HG03097 (cell line): ENCODE data around the gene PCK1.

Source experiments
- ATAC-seq: cut with Tn5 transposase; IDR thresholded peaks from one replicate; pipeline ENCODE4 v1.9.1; 2021; ENCODE audit not compliant: unreplicated experiment, low FRiP score

PCK1 gene

GRCh38 chr20:57536120-57536708 is 24.7 kb upstream of the PCK1 start:
- ATAC-seq = no peak

- ATAC-seq = no peak
Measured at GRCh38 chr20:57536771-57537724, 23.9 kb upstream of the PCK1 start.

GRCh38 chr20:57537822-57538221 is 23.1 kb upstream of the PCK1 start:
- ATAC-seq = no peak

GRCh38 chr20:57539889-57540288 is 21.0 kb upstream of the PCK1 start:
- no peak for ATAC-seq

- no peak for ATAC-seq
Measured at GRCh38 chr20:57540890-57541580, 19.9 kb upstream of the PCK1 start.

GRCh38 chr20:57543754-57544153 is 17.2 kb upstream of the PCK1 start:
- no peak for ATAC-seq

GRCh38 chr20:57544838-57545564 is 15.9 kb upstream of the PCK1 start:
- ATAC-seq = no peak

GRCh38 chr20:57545927-57546662 is 14.8 kb upstream of the PCK1 start:
- no peak for ATAC-seq

- ATAC-seq = no peak
Measured at GRCh38 chr20:57546956-57547649, 13.8 kb upstream of the PCK1 start.

- no peak for ATAC-seq
Measured at GRCh38 chr20:57548177-57549058, 12.5 kb upstream of the PCK1 start.

- ATAC-seq = no peak
Measured at GRCh38 chr20:57552471-57552870, 8.4 kb upstream of the PCK1 start.

GRCh38 chr20:57553376-57554018 is 7.4 kb upstream of the PCK1 start:
- ATAC-seq = no peak

- ATAC-seq = no peak
Measured at GRCh38 chr20:57555457-57556184, 5.3 kb upstream of the PCK1 start.

GRCh38 chr20:57556980-57557274 is 4.0 kb upstream of the PCK1 start:
- ATAC-seq = no peak

- no peak for ATAC-seq
Measured at GRCh38 chr20:57557926-57558613, 2.8 kb upstream of the PCK1 start.

GRCh38 chr20:57558614-57559288 is 2.2 kb upstream of the PCK1 start:
- ATAC-seq = no peak

GRCh38 chr20:57559289-57559634 is 1.6 kb upstream of the PCK1 start:
- ATAC-seq = no peak
